Stimulated activated CD4-positive, alpha-beta T cell treated with anti-CD3 and anti-CD28 coated beads, TNF-alpha, amount 100 ng/mL, for 48 hours (primary cell): Measurements from ENCODE around the gene TP63.

Source experiments
- DNase-seq, 3 donors: peaks; one replicate each; pipeline ENCODE4 v3.0.0-alpha.2; 2020; ENCODE audit warnings: low read depth in 3 of 3

TP63 gene

DNA sequence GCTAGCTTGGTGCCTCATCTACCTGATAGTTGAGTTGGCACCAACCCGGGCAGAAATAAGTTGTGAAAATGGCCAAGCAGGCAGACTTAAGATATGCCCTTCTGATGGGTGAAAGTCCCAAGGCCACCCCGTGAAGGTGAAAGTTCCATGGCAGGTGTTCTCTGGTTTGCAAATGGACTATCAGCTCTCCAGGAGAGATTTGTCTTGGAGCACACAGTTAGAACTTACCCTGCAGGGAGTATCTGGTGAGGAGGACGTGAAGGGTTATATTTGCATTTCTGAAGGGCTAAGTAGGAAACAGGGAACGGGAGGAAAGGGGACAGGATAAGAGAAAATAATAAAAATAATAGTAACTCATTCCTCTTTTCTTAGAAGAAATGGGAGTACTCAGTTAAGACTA is 220.5 kb downstream of the TP63 start:
- DNase-seq = no peak

DNA sequence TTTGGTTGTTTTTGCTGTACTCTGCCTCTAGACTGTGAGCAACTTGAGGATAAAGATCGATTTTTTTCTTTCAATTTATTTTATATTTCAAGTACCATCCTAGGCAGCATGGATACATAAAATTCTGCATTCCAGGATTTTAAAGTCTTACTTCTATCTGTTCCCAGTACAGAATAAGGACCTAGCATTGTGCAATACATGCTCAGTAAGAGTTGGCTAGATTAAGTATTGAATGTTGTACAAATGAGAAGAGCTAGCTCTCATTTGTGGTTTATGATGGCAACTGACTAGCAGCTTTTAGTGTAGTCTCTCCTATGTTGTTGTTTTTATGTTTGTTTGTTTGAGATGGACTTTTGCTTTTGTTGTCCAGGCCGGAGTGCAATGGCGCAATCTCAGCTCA is 222.7 kb downstream of the TP63 start:
- DNase-seq = no peak

DNA sequence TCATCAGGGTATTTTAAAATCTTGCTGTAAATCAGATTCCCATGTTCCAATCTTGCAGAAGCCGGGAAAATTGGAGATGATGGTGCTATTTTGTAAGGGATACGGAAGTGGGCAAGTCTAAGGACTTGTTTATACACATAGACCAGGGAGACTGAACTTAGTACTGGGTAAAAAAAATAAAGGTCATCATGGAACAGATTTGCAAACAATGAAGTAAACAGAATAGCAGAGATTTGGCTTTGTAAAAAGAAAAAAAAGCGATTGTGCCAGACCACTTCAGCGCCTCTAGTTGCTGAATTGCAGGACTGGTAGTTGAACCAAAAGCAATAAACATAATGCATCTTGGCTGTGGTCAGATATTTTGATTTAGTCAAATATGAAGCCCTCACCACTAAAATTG is 229.1 kb downstream of the TP63 start:
- no peak for DNase-seq

DNA sequence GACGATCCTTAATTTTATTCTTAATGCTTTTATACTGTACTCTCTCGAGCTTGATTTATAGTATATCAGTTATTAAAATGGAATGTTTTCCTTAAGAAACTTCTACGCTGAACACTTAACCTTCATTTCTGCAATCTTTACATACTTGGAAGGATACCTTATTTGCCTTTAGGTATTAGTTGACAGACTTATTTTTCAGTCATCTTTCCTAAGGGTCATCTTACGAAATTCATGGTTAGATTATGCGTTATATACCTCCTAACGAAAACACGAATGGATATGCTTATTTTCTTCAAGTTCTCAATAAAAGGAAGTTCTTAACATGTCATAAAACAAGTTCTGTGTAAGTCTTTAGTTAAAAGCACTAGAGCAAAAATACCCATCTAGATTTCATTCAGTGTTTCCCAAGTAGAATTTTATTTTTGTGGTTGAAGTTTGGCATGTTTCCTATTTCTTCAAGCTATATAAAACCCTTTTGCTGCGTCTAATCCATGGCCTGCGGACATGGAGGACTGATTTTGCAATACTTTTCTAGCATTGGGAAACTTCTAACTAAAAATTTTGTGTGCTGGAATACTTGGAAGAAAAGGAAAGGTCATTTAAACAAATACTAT is 231.3 kb downstream of the TP63 start:
- DNase-seq = no peak

DNA sequence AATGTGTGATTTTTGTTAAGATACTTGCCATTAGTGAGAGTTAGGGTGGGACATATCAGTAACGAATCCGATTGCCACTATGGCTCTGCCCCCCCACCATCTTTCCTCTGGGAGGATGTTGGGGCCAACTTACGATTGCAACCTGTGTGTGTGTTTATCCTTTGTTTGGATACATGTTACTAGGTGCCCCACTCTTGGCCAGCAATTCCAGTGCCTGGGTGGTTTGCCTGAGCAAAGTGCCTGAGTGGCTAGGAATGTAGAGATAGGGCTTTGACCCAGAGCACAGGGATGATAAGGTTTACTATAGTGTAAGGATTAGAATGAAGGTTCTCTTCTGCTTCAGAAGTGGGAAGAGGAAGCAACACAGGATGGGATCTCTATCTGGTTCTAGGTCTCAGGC is 231.8 kb downstream of the TP63 start:
- DNase-seq = no peak

DNA sequence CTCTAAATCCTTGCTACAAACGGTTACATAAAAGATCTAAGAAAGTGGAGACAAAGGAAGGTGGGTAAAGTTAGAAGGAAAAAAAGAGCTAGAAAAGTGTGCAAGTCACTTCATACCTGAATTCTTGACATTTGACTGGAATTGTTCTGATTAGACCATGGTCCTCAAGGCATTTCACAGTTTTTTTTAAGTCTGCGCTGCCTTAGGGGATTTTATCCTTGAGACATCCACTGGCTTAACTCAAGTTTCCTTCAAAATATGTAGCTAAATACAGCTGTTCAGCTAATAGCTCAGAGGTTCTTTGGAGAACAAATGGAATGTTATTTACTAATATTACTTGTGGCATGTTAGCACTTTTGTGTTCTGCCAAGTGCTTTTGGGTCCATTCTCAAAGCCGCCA is 236.9 kb downstream of the TP63 start:
- DNase-seq = no peak

DNA sequence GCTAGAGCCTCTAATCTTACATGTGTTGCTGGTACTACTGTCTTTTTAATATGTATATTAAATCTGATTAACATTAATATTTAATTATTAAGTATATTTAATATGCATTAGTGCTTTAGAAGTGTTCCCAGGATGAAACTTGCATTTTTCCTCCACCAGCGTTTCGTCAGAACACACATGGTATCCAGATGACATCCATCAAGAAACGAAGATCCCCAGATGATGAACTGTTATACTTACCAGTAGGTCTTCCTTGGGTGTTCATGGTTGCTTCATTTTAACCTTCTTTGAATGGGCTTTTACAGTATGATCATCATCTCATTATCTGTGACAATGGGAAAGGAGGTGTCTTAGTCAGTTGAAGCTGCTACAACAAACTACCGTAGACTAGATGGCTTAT is 238.0 kb downstream of the TP63 start:
- no peak for DNase-seq

DNA sequence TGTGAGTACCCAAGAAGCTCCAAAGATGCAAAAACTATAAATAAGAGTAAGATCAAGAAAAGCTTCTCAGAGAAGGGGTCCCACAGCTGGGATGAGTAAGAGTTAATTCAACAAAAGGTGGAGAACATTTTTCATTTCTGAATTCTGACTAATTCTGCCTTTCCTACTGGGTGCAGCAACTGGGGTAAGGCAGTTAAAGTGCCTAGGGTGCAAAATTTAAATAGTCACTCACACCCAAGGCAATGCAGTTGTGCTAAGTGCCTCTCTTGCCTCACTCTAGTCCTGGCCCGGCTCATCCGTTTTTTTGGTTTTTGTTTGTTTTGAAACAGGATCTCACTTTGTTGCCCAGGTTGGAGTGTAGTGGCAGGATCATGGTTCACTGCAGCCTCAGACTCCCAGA is 240.2 kb downstream of the TP63 start:
- DNase-seq = no peak

DNA sequence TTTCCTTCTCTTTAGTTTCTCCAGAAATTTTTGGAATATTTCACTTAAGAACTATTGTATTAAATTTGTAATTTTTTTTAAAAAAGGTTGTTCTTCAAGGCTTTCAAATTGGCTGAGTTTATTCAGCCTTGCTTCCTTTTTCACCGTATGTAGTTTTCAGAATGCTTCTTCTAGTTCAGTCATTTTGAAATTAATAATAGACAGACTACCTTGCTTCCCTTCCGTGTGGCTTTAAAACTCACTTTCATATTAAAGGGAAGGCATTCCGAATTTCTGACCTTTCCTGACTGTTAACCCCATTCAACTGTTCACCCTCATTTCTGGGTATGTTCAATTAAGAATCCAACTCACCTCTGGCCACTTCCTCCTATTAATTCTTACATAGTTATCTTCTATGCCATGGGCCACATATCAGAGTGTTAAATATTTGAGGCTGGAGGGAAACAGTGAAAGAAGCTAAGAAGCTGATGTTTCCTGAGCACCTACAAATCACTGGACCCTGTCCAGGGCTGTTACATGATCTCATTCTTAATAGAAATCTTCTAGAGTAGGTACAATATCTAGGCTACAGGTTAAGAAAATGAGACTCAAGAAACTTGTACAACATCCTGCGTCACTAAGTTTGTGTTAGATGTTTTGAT is 252.0 kb downstream of the TP63 start:
- DNase-seq = no peak

DNA sequence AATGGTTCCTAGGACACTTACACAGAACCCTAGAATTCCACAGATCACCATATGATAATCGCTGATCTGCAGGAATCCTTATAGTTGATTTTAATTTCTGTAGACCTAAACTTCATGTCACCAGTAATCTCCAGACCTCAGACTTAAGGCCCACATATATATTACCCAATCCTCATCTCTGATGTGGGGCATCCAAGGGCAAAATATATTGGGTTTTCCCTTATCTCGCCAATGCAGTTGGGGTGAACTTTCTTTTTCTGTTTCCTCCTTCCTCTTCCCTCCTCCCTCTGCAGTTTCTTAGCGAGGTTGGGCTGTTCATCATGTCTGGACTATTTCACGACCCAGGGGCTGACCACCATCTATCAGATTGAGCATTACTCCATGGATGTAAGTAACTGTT is 259.3 kb downstream of the TP63 start:
- no peak for DNase-seq

DNA sequence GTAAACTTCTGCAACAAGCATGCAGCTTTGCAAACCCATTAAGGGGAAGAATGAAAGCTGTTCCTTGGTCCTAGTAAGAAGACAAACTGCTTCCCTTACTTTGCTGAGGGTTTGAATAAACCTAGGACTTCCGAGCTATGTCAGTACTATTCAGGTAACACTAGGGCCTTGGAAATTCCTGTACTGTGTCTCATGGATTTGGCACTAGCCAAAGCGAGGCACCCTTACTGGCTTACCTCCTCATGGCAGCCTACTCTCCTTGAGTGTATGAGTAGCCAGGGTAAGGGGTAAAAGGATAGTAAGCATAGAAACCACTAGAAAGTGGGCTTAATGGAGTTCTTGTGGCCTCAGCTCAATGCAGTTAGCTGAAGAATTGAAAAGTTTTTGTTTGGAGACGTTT is 265.3 kb downstream of the TP63 start:
- DNase-seq = no peak

DNA sequence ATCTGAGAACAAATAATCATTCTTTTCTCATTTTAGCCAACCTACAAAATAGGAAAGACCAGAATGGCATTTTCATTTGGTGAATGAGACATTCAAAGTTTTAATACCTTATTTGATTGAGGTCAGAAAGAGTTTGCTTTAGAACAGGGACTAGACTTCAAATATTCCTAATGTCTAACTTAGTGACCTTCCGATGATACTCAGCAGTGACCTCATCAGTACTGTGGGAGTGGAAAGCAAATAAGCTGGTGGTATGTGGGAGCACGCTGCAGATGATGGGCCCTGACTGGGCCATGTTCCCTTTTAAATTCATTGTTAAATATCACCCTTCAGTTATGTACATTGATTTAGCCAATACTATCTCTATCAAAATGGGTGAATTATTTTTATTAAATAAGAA is 266.2 kb downstream of the TP63 start:
- no peak for DNase-seq

DNA sequence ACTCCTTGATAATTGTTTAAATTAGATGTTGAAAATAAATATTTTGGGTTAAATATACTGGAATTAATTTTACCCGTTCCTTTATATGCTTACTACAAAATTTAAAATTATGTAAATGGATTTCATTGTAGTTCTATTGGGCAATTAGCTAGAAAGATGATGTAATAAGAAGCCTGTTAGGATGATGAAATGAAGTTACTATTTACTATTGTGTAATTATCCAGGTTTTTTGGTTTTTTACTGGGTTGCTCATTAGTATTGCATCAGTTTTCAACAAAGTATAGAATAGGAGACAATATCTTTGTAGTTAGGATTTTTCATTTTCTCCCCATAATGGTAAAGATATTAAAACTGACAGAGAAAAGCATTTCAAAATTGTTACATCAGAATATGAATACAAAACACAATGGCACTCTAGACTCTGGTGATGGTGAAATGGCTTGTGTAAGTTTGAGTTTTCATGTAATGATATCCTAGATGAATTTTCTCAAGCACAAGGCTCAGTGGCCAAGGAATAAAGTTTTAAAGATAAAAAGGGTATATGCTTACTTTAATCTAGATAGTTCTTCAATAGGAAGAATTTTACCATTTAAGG is 267.5 kb downstream of the TP63 start:
- DNase-seq = no peak

DNA sequence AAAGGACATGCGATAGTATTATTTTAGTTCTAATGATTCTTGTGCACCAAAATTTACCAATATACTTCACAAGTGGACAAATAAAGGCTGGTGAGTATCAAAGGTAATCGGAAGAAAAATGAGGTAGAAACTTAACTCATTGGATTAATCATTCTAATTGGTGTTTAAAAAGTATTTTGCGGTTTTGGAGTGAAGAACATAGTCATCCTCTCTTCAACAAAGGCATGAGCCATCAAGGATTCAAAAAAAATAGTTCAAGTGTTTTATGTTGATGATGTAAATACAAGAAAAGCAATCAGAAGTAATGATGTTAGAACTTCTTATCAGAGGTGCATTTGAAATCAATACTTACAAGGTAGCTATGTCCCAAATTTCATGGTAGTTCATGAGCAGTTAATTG is 268.0 kb downstream of the TP63 start:
- DNase-seq = no peak

DNA sequence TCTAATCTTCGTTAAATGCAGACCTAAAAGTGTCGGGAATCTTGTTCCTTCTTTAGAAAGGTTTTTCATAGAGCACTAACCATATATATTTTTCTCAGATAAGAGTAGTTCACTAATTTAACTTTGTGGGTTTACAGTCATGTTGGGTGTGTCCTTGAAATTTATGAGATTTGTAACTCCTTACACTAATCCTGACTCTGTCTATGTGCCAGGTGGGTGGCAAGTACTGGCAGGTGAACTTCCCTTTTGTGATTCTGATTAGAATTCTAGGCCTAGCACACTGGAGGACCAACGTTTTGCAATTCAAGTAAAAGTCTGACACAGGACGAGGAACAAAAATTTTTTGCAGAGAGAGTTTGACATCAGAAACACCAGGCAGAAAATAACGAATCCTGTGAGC is 269.4 kb downstream of the TP63 start:
- DNase-seq = no peak

DNA sequence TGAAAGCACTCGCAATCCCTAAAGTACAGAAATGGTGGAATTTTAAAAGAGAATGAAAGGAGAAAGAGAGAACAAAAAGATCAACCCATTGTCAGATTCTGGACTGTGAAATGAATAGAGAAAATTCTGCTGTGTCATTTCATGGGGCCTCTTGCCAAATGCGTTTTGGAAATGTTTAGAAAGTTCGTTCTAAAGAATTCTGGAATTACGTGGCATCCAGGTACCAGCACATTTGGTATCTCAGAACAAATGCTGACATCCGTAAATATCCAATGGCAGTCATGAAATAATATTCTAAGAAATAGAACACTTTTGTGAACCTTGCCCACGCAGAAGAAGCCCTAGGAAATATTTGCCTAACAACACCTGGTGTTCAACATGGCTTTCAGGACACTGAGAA is 270.3 kb downstream of the TP63 start:
- DNase-seq = no peak

DNA sequence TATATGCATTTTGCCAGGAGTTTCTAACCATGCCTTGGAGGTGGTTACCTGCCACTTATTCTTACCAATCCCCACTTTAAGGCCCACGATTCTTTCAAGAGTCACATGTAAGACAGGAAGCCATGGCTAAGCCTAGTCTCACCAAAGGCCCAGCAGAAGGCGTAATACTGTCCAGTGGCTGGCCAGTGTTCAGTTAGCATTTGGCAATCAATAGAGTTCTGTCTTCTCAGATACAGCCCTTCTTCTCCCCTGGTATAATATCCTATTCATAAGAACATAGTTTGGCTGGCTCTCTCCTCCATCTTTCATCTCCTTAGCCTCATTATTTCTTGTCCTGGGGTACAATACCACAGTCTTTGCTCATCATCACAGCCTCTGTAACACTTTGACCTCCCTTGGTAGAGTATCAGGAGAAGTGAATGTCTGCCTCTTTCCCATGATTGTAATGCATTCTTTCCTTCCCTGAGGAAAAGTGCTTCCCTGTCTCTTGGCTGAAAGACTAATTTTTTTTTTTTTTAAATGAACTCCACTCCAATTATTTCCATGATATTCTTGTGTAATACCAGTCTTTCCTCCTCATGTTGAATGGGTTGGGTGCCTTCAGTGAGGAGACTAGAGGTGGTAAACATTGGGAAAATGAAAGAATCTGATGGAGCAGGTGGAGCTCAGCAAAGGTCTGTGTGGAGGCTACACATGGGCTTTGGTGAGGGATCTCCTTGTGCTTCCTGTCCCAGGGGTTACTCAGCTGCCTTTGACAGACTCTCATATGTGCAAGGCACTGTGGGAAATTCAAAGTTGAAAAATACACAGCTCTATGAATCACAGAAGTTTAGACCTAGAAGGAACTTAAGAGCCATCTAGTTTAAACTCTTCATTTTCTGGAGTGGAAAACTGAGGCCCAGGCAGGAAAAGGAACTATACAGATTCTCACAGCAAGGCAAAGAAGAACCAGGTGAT is 271.3 kb downstream of the TP63 start:
- no peak for DNase-seq

DNA sequence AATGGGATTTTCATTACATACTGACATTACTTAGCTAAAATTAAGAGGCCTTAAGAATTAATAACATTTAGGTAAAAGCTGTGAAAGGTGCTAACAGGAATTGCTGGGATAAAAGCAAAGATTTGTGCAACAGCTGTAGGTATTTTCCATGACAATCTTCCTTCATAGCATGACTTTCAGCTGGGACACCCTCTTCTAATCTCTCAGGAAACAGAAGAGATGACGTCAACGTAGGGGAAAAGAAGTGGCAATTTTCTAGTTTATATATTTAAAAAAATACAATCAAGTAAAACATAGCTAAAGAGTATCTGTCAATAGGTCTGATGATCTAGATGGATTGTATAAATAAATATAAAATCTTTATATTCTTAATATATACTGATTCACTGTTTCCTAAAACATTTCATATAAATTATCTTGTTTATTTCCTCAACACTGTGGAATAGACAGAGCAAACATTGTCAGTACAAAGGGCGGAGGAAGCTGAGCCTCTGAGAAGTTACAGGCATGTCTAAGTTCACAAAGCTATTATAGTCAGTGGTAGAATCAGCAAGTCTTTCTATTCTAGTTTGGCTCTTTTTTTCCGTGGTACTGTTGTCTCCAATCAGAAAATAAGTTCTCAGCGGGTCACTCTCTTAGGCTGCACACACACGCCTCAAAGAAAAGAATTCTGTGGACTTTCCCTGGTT is 272.5 kb downstream of the TP63 start:
- DNase-seq = no peak

DNA sequence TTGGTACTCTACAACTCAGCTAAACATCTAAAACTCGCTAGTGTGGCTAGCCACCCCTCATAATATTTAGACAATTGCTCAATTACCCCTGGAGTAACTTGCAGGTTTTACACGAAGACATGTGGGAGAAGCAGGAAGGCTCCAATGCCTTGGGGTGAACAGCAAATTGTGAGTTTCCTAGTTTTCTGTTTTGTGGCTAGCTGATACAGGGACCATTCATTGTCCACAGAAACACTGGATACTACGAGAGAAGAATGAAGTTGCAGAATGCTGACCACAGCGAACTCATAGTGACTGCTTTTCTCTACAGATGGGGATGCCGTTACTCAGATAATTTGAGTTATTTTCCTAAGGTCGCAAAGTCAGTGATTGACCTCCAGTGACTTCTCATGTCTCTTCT is 276.6 kb downstream of the TP63 start:
- DNase-seq = no peak

DNA sequence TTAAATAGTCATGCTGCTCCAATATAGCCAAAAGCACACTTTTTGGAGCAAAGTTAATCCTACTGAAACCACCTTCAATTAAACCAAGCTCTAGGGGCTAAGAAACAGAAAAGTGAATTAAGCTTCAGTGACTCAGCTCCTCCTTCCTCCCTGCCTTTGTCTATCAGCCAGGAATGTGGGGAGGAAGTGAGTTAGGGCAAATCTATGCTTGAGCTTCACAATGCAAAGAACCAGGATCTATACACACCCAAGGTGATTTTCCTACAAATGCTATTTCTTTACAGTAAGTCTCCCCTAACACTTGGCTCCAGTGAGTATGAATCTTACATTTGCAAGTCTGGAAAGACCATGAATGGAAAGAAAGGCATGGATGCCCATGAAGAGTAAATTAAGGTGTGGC is 277.5 kb downstream of the TP63 start:
- no peak for DNase-seq

DNA sequence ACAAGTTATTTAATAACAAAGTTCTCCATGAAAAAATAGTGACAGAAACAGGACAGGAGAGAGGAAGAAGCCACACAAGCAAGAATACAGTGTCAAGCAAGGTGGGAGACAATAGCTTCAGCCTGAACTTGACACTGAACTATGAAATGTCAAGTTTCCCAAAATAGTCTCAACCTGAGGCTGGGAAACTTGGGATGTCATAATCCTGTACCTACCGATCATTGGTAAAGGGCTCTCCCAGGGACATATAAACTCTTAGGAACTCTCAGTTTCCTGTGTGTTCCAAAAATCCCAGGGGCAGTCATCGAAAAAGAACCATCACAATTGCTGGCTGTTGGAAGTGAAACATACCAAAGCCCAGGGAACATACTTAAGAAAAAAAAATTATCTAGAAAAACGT is 277.9 kb downstream of the TP63 start:
- no peak for DNase-seq

DNA sequence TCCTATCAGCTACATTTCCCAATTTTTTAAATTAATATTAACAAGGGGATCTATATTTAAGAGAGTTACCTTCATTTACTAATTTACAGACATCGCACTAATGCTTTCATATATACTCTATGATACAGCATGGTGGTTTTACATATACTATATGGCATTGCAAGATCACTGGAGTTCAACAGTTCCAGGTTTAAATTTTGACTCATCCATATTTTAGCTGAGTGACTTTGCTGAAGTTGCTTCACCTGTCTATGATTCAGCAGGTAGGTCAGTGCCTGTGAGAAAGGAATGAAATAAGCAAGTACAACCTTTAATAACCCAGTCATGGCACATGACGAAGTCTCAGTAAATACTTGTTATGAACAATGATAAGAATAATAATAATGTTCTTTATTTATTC is 278.4 kb downstream of the TP63 start:
- no peak for DNase-seq
